ENCODE results near the gene AGXT.
A peak's percentile ranks its signal among the peaks of the same experiment; 100 is the strongest.

The AGXT gene

DNA sequence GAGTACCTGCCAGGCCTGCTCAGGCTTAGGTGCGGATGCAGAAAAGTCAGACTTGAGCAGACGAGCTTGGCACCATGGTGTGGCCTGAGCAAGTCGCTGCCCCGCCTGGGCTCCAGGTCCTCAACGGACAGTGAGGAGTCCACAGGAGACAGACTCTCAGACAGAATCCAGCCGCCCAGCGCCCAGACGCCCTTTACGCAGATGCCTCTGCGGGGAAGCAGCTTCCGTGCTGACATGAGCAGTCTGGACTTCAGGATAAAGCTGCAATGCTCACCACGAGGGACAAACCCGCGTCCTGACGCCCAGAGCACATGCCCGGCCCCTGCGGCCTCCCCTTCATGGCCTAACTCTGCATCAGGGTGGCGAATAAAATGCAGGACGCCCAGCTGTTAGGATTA lies 30.8 kb downstream of the AGXT start:
- DNase-seq = no peak

DNA sequence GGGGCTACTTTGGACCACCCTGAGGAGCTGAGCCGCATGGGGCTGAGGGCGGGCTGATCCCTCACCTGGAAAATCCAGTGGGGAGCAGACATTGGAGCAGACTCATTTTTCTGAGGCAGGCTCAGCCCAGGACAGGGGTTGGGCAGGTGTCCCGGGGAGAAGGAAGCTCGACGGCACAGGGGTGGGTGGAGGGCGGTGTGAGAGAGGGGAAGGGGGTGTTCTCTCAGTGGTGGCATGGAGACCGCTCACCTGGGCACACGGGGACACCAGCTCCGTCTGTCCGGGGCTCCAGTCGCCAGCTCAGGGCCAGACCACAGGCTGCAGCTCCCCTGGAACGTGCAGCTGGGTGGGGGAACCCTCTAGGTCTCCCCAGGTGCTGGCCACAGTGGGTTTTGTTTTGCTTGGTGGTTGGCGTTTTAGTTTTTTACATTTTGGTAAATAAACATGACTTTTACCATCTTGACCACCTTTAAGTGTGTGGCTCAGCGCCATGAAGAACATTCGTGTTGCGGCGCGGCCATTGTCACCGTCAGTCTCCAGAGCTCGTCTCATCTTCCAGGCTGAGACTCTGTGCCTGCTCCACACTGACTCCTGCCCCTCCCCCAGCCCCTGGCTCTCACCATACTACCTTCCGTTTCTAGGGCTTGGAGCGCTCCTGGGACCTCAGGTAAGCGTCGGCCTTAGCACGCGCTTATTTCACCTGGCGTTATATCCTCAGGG lies 31.7 kb downstream of the AGXT start:
- DNase-seq = no peak

DNA sequence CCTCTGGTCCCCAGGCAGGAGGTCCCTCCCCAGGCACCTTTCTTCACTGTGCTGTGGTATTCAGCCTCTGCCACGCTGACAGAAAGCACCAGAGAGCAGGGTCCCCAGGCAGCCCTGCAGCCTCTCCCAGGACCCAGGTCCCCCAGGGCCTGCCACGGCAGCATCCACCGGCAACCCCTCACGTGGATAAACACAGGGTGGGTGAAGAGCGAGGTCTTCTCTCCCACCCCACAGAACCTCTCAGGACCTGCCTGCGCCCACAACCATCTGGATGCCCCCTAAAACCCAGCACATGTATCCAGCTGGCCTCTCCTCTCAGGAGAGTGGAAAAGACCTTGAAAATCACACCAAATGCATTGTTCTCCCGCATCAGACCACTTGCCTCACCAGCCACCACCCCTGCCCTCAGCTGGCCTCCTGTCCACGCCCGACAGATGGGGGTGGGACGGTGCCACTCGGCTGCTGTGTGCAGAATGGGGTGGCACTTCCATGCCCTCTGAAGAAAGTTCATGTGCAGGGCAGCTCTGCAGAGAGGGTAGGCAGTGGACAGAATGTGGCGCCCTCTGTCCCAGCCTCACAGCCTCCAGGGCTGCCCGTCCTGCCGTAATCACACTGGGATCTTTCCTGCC lies 33.5 kb downstream of the AGXT start:
- no peak for DNase-seq

DNA sequence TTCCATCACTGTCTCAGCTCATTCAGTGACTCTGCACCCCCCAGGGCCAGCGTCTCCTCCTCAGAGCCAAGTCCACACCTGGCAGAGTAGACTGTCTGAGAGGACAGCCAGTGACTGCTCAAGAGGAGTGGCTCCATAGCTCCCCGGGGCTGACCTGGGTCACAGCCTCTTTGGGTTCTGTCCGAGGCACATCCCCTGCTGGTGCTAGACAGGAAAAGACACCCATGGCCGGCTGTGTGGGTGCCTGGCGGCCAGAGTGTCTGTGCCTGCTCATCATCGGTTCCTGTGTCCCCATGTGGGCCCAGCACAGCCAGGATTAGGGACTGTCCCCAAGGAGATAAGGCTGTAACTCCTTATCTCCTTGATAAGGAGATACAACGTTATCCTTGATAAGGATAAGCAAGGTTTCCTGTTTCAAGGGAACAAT lies 34.0 kb downstream of the AGXT start:
- DNase-seq = no peak

DNA sequence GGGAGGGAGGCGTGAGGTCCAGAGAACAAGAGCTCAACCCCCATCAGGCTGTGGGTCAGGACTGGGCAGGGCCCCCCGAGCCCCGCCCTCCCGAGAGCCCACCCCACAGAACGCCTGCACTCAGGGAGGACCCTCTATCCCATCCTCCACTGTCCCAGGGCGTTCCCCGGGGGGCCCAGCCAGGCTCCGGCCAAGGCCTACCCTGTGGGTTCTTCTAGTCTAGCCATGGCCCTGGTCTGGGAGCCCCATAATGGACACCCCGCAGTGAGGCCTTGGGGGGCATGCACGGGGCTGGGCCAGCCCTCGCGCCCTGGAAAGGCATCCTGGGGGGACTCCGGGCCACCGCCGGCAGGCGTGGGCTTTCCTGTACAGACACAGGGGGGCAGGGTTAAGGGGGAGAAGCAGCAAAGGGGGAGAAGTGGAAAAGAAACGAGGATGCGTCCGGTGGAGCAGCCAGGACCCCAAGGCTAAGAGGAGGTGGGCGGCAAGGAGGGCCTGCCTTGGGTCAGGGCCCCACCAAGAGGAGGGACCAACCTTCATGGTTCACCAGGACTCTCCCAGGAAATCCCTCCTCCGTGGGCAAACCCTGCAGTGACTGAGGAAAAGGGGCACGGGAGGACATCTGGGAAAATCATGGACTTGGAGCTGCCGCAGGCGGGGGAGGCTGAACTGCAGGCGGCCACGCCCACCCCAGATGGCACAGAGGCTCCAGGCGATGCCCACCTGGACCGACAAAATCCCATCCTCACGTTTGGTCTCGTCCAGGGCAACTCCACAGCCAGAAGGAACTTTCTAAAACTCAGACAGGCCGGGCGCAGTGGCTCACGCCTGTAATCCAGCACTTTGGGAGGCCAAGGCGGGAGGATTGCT lies 34.8 kb downstream of the AGXT start:
- DNase-seq = no peak

DNA sequence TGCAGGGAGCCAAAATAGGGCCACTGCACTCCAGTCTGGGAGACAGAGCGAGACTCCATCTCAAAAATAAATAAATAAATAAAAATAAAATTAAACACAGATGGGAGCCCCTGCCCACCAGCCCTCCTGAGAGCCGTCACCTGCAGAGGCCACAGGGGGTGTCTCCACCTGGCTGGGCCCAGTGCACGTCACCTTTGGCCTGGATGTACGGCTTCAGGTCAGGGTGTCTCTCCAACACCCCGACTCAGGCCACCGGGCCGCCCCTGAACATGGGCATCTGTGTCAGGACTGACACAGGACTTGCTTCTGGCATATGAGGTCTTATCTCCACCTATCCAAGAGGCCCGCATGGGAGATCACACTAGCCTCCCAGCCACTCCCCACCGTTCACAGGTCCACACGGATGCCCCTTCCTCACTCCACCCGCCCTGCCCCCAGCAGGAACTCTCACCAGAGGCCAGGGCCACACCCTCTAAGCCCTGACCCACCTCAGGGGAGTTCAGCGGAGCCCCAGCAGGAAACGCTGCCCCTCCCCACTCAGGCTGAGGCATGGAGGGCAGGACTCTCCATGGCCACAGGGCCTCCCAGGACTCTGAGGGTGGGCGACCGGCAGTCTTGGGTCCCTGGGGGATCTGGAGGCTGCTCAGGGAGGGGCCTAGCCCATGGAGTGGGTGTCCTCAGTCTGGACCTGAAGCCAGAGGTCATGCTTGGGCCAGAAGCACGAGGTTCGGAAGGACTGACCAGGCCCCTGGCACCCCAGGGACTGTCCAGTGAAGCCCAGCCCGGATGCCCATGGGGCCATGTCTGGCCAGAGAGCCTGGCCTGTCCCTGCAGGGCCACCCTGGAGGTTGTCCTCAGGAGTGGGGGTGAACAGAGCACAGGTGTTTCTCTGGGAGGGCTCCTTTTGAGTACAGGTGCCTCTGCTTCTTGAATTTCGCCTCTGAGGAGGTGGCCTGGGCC lies 35.9 kb downstream of the AGXT start:
- no peak for DNase-seq

DNA sequence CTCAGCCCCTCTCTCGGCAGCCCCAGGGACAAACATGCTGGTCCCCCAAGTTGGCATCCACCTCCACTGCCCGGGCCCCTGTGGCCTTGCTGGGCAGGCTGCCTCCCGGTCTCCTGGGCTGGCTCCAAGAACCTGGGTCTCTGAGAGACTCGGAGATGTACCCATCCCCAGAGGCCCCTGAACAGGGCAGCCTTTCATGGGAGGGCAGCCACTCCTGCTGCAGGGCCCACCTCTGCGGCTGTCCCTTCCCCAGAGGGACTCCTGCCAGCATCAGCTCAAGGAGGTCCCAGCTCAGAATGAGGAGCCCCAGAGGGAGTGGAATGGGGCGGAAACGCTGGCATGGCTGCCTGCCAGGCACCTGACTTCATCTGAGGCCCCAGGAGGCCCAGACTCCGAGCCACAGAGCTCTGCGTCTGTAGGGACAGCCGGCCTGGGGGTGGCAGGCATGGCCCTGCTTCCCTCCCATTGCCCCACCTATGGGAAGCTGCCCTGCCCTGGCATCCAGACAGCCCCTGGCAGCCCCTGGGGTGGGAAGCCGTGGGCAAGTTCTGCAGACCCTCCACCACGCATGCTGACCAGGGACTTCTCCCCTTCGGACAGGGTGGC lies 36.7 kb downstream of the AGXT start:
- DNase-seq = no peak

DNA sequence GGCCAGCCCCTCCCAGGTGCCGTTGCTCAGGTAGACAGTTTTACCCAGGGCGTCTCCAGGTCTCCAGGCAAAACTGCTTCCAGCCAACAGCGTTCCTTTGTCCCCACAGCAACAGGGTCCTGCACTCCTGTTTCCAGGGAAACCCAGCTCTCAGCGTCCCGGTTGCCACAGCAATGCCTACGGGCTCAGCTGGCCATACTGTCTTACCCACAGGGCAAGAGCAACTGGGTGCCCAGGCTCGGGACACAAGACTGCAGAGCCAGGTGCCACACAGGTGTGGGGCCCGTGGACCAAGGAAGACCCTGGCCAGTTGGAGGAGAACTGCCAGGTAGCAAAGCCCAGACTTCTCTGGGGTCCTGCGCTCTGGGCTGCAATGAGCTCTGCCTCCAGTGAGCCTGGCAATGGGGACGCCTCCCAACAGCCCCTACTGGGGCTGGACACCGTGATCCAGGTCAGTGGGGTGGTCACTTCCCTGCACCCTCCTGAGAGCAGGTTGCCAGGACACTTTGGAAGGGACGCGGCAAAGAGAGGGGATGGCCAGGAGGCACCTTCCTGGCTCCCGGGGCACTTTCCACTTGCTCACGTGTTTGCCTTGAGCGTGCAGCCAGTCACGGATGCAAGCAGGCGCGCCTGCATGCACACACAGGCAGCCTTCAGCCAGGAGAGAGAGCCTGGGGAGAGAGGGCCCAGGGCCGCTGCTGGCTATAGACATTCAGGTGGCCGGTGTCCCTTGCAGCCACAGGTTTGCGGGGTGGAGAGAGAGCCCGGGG lies 37.7 kb downstream of the AGXT start, which contains the start of gene CROCC2:
Gene CROCC2 (plus strand): TSS at position 196 of the 770 bp plus-strand sequence. CDS start 178 bp downstream, at position 374.
- no peak for DNase-seq

DNA sequence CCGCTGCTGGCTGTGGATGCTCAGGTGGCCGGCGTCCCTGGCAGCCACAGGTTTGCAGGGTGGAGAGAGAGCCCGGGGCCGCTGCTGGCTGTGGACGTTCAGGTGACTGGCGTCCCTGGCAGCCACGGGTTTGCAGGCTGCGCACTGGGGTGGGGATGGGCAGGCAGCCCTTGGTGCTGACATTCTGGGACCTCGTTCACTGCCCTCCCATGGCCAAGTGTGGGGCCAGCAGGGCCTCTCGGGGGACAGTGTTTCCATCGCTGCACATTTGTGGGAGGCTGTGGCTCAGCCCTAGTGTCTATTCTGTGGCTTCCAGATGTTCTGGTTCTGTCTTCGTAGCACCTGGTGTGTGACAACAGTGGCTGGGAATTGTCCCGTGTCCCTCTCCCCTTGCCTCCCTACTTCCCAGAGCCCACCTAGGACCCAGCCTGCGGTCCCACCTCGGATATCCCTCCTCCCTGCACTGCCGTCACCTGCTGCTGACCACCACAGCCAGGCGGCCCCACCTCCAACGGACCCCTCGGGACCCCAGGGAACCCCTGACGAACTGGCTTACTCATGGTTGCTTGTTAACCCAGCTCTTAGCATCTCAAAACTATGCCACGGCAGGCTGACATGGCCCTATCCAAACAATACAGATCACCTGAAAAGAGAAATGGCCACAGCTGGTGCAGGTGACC lies 38.4 kb downstream of the AGXT start:
- no peak for DNase-seq

DNA sequence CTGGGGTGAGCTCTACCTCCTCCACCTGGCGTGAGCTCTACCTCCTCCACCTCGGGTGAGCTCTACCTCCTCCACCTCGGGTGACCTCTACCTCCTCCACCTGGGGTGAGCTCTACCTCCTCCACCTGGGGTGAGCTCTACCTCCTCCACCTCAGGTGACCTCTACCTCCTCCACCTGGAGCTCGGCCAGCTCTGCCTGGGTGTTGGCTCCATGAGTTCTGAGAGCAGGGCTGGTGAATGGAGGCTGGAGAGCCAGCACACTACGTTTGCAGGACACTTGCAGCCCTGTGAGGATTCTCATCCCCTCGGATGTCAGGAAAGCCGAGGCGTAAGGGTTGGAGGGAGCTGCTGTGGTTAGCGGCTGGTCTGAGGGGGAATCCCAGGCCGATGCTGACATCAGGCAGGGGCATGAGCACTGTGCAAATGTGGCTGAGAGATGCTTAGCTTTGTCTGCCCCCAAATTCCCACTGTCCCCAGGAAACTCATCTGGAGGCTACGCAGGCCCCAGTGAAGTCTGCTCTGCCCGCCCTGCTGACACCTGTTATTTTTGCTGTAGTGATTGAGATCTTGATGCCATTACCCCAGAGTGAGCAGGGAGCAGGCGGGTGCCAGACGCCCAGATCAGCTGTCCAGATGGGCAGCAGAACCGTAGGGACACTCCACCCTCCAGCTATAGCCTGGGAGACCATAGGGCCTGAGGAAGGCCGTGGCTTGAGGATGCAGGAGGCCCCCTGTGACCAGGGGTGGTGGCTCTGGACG lies 40.8 kb downstream of the AGXT start:
- no peak for DNase-seq

DNA sequence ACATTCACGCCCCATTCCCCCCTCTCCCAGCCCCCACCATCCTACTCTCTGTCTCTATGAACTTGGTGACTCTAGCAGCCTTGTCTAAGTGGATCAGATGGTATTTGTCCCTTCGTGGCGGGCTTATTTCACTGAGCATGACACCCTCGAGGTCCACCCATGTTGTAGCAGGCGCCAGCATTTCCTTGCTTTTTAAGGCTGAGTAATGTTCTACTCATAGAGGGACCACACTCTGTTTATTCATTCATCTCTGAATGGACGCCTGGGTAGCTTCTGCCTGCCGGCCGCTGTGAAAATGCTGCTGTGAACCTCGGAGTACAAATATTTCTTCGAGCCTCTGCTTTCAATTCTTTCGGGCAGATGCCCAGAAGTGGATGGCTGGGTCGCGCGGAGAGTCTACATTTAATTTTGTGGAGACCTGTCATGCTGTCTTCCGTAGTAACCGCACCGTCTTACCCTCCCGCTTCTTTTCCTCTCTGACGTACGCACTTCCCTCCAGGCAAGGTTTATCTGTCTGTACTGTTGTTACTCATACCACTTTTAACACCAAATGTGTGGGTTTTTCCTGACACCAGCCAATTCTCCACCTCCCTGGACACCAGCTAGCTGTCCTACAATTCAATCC lies 43.1 kb downstream of the AGXT start:
- no peak for DNase-seq

DNA sequence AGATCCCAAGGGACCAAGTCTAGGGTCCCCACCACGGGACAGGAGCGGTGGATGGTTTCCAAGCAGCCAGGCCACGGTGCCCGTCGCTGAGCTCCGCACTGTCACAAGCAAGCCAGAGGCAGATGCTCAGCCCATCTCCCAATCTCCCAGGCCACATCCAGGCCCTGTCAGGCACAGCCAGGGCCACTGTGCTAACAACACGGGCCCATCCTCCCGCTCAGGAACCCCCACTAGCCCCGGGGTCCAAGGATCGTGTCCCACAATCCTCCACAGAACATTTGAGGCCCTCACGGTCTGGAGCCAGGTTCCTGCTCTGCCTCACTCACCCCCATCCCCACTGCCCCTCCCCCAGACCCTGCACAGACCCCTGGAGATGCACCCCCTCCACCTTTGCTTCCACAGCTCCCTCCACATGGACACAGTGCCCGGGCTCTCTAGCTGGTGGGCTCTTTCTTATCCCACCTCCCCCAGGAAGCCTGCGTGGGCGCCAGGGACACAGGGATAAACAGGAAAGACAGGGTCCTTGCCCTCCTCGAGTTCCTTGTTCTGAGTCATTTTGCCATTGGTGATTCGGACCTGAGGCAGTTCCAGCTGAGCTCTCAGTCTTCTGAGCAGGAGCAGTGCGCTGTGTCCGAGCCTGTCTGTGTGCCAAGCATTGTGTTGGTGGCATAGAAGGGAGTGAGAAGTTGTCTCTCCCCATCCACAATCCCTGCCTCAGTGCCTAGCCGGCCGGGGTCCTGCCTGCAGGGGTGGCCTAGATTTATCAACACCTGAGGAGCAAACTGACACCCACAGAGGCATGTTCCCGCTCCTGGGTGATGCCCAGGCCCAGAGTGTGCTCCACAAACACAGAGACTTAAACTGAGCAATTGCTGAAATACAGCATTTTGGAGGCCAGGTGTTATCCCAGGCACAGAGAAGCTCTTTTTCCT lies 44.5 kb downstream of the AGXT start:
- DNase-seq = no peak

DNA sequence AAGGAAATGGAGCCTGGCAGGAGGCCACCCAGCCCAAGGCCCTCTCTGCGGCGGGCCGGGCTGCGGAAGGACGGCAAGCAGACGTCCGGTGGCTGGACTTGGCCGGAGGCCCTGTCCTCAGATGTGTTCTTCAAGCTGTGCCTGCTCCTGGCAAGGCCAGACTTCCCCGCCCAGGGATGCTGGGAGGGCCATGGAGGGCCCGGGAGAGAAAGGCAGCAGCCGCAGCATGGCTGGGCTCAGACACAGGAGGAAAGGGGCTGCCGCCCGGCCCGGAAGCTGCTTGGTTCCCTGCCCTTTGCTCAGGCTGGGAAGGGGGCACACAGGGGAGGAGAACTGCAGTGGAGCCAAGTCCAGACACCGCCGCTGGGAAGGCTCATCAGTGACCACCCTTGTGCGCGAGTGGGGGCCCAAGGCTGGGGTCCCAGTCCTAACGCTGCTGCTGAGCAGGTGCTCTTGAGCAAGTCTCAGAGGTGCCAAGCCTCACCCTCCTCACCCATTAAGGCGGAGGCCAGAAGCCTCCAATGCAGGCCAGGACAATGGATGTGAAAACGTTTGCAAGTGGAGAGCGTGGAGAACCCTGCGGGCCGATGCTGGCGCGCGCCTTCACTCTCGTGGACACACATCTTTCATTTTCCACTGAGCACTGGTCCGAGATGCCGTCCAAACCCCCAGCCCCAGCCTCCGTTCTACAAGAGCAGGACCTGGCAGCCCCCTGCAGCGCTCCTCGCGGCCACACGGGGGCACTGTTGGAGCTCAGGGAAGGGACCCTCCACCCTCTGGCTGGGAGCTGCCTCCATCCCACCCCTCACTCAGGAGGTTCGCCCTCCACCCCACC lies 45.4 kb downstream of the AGXT start:
- DNase-seq = peak; percentile 76

DNA sequence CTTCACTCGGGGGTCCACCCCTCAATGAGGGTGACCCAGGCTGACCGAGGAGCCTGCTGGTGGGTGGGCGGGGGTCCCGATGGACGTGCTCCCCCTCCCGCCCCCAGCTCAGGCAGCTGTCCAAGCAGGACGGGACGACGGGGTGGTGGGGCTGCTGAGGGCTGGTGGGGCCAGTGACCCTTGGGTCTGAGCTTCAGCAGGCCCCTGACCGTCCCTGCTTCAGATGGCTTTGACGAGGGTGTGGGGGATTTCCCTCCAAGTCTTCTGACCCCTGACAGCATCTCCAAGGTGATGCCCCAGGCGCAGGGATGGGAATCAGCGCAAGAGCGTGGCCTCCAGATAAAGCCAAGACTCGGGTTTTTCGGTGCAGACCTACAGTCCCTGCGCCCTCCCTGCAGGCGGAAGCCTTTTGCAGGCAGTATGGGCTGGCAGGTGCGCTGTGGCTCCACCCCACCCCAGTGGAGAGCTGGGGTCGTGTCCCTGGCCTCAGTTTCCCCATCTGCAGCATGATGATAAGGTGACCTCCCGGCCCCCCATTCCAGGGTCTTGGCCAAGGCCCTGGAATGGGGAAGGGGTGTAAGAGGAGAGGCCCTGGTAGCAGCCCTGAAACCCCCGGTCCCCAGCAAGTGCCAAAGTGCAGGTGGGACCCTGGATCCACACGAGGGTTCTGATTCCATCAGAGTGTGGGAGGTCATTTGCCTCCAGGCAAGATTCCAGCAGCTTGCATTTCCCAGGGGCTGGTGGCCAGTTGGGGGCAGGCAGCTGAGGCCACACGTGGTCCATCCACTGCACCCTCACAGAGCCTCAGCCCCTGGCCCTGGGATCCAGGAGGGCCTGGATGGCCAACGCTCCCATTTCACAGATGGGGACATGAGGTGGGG lies 46.3 kb downstream of the AGXT start:
- DNase-seq = no peak

DNA sequence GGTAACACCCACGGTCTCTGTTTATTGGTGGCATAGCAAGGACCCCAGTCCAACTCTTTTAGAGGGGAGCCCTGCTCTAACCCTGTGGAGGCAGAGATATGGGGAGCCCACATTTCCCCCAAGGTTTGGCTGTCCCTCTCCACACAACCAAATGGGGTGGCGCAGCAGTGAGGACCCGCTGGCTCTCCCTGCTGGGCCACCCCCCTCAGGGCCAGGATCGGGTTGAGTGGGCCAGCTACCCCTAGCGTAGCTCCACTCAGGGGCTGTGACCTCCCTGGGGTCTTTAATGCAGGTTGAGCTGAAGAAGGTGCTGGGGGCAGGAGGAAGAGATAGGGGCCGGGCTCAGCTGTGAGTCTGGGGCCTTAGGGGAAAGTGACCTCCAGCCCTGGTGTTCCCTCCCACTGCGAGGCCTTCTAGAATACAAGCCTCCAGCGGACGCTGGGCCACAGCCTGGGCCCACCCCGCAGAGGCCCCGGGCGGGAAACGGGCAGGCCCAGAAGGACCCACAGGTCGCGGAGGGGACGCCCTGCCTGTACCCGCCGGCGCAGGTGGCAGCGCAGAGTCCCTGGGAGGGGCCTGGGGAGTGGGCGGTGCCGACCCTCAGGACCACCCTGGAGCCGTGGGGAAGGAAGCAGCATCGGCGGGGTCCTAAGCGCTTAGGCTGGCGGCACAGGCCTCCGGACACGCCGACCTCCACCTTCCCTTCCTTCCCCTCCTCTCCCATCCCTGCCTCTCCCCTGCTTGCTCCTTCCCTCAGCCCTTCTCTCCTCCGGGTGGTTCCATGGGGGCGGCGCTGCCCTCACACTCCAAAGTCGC lies 47.1 kb downstream of the AGXT start:
- no peak for DNase-seq
